Sciatic nerve (tissue), 2 donors: ENCODE results near the gene CDKN1C. TPM values are rescaled to one million over a fixed set of nuclear protein-coding genes. Genes with fewer than 3 reads are reported as not detected.

Experiments
- ATAC-seq: fragments of 200-7000 bp; cut with Tn5 transposase; one replicate; pipeline ENCODE4 v1.9.1; 2020; ENCODE audit warnings: mild to moderate bottlenecking, moderate library complexity
- DNase-seq: peaks from one replicate; pipeline ENCODE4 v3.0.0-alpha.2; 2020; ENCODE audit warnings: low spot score
- intact Hi-C: fragments of 100-400 bp; cut with DNase I; formaldehyde crosslinking; loops from one replicate; pipeline ENCODE4 v1.14.2; 2022
- total RNA-seq: library from RNA; stranded (reverse); fragmentation: NEBNext Ultra II Directional; extraction: Animal tissue kit (Norgen Biotek cat#: 25700); gene quantifications from one replicate; pipeline ENCODE4 v1.2.1, GENCODE V29; 2021
- donor health status: DM: no; HTN: no; CAD: no.
- donor health status: DM: no; HTN: no; CAD: no.

The CDKN1C gene
- total RNA-seq, 1 donor from 2014 or later, result 186 TPM

GRCh38 chr11:2924381-2924780 lies 38.8 kb upstream of the CDKN1C start:
- peak; percentile 10 for ATAC-seq
- DNase-seq, result no peak
- intact Hi-C loops, result no loop called here

GRCh38 chr11:2923446-2924375 lies 38.1 kb upstream of the CDKN1C start:
- intact Hi-C loops, result no loop called here
- ATAC-seq (peak; percentile 2), DNase-seq (no peak)

DNA sequence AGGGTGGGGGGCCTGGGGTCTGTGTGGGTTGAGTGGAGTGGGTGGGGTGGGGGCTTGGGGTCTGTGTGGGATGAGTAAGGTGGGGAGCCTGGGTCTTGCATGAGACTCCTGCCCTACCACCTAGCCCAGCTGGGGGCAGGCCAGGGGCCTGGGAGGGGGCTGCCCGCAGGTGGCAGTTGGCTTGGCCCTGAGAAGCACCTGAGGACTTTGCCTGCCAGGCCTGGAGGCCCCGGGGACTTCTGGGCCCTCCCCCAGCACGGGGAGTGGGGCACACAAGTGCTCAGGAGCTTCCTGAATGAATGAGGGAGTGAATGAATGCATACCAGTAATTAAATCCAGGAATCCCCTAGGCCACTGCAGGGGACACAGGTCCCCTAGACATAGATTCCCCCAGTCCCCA lies 37.1 kb upstream of the CDKN1C start:
- intact Hi-C loops, result no loop called here
- ATAC-seq (no peak), DNase-seq (no peak)

- ATAC-seq, result no peak
- intact Hi-C loops, result no loop called here
- no peak for DNase-seq
These were observed 36.3 kb upstream of the CDKN1C start for GRCh38 chr11:2921742-2922493.

- no peak for DNase-seq
- intact Hi-C loops, result no loop called here
- ATAC-seq, result no peak
These were observed 35.7 kb upstream of the CDKN1C start for GRCh38 chr11:2921261-2921660.

GRCh38 chr11:2920343-2920742 lies 34.8 kb upstream of the CDKN1C start:
- ATAC-seq (no peak), DNase-seq (no peak)
- intact Hi-C loops, result no loop called here

- DNase-seq (no peak), ATAC-seq (no peak)
- intact Hi-C loops, result no loop called here
These were observed 34.3 kb upstream of the CDKN1C start for GRCh38 chr11:2919837-2920236.

GRCh38 chr11:2919188-2919587 lies 33.6 kb upstream of the CDKN1C start:
- ATAC-seq, result no peak

DNA sequence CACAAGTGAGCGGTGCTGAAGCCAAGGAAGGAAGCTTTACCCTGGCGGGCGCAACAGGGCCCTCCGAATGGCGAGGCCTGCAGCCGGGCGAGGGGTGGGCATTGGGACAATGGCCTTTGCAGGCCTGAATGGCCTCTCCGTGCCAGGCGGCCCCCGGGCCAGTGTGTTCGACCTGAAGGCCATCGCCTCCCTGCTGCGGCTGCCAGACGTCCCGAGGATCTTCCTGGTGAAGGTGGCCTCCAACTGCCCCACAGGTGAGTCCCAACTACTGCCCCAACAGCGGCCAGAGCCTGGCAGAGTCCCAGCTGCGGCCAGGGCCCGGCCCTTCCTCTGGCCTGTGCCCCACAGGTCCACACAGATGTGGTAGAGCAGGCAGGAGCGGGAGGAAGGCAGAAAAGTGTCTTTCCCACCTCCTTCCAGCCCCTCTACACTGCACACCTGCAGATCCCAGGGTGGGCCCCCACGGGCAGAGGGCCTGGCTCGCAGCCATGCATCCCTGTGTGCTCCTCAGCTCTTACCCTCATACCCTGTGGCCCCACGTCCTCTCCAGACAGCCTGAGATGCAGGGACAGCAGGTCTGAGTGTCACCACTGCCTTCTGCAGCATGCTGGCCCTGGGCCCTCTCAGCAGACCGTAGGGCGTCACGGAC lies 32.4 kb upstream of the CDKN1C start:
- intact Hi-C loops, result no loop called here
- ATAC-seq (no peak), DNase-seq (no peak)

More at GRCh38 chr11:2919188-2919587, 33.6 kb upstream of the CDKN1C start:
- no peak for DNase-seq
- intact Hi-C loops, result no loop called here

DNA sequence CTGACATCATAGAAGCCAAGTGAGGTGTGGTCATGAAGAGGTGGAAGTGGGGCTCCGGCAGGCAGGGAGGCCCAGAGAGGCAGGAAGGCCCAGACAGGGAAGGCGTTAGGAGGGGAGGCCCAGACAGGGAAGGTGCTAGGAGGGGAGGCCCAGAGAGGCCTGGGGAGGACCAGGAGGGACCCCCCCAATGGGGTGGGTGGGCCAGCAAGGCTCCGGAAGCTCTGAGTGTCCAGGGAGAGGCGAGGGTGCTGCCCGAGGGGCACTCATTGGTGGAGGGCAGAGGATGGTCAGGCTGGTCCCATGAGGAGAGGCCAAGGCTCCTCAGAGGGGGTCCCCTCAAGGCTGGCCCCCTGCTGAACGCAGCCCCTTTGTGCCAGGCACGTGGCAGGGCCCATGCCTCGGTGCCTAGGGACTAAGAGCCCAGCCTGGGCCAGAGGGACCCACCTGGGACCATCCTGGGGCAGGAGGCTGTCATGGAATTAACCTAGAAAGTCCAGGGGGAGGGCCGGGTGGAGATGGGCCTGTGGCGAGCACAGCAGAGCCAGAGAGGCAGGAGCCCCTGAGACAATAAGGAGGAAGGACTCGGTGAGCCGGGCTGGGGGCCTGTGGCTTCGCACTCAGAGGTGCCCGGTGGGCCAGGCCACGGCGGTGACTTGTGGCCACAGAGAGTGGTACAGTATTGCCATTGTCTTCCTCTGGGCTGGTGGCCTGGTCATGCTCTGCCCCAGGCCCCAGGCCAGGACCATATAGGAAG lies 31.5 kb upstream of the CDKN1C start:
- intact Hi-C loops, result no loop called here
- ATAC-seq, result no peak
- no peak for DNase-seq

DNA sequence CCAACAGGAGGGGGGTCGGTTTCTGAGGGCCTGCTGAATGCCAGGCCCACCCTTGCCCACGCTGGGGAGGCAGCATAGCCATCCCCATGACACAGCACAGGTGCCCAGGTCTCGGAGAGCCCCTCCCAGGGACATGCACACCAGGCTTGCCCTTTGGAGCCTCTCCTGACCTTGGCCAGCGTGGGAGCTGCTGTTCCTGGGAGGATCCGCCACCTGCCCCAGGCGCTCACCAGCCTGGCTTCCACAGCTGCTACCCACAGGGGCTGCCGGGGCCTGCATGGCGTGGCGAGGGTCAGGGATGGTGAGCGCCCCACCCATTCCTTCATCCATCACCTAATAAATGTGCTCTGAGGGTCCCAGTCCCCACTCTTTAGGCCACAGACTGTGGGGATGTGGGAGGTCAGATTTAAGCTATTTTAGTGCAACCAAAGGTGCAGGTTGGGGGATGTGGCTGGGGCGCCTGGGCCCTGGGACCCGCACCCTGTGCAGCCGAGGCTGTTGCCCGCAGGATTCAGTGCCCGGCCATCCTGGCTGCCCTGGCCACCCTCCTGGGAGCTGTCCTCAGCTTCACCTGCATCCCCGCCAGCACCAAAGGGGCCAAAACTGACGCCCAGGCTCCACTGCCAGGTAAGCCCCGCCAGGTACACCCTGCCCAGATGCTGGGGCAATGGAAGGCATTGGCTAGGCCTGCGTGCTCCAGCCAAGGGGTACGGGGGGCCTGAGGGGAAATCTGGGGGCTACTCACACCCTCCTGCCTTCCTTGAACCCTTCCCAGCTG lies 30.7 kb upstream of the CDKN1C start:
- ATAC-seq, result no peak
- intact Hi-C loops, result no loop called here
- no peak for DNase-seq

DNA sequence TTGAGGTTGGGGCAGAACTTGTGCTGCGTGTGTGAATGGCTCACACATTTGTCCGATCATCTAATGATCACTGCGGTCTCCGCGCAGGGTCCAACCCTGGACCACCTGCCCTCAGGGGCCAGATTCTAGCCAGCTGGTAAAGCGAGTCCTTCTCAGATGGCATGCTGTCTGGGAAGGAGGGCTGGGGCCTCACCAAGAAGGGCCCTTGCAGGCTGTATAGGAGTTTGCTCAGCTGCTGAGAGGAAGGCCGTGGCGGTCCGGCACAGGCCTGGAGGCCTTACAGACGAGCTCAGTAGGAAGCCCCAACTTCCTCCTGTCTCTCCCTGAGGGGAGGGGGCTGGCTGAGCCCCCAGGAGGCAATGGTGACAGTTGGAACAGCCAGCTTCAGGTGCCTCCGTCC lies 29.9 kb upstream of the CDKN1C start:
- DNase-seq, result no peak
- no peak for ATAC-seq
- intact Hi-C loops, result no loop called here

GRCh38 chr11:2914455-2915195 lies 29.1 kb upstream of the CDKN1C start:
- intact Hi-C loops, result no loop called here

DNA sequence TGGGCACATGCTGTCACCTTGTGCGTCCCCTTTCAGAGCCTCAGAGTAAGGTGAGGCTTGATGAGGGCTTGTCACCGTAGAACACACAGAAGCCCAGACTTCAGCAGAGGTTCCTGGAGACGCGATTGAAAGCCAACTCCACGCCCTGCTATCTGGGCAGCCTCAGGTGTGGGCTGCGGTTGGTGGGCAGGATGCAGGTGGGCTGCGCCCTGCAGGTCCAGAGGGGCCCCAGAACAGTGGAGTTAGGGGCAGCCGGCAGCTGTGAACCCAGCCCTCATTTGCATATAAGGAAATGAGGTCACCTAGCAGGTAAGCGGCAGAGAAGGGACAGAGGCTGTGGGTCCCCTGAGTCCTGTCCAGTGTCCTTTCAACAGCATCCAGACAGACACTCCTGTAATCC lies 28.2 kb upstream of the CDKN1C start:
- intact Hi-C loops, result no loop called here
- DNase-seq (no peak), ATAC-seq (no peak)

More at GRCh38 chr11:2914455-2915195, 29.1 kb upstream of the CDKN1C start:
- DNase-seq, result no peak
- no peak for ATAC-seq

GRCh38 chr11:2913019-2913431 lies 27.4 kb upstream of the CDKN1C start:
- intact Hi-C loops, result no loop called here
- DNase-seq (no peak), ATAC-seq (no peak)

GRCh38 chr11:2912498-2912897 lies 26.9 kb upstream of the CDKN1C start:
- DNase-seq (no peak), ATAC-seq (no peak)
- intact Hi-C loops, result no loop called here

DNA sequence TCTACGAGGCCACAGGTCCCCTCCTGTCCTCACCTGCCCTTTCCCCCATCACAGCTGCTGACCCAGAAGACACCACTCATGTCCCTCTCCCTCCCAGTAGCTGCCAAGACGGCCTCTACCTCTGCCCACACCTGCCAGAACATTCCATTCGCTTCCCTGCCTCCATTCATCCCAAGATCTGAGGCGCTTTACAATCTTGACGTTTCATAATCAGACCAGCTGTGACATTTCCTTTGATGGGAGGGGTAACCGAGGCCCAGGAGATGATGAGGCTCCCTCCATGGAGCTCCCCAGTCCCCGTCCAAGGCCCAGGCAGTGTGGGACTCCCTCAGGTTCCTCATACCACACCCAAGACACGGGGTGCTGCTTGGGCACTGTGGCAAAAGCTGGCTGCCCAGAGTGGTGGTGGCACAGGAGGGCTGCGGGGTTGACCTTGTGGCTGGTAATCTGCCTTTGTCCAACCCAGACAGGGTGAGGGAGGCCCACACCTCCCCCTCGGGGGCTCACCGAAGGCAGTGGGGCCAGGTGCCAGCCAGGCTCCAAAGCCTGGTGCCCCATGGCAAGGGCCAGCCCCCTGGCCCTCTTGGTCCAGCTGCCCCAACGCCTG lies 26.3 kb upstream of the CDKN1C start:
- no peak for DNase-seq
- intact Hi-C loops, result no loop called here
- no peak for ATAC-seq
